Uterus (tissue), 4 donors: ENCODE measurements around the gene EHBP1L1. TPM values are rescaled to one million over a fixed set of nuclear protein-coding genes. Genes with fewer than 3 reads are reported as not detected.

Source experiments
- DNase-seq, 2 donors: peaks; one replicate each; pipeline ENCODE4 v3.0.0-alpha.2; 2019 to 2020
- H3K27ac ChIP-seq, 2 donors: fragments of 200-600 bp; sonication (generic); 1 replicate in 1 of 2; 2 replicates in 1 of 2; pipeline ENCODE4 v1.5.1; 2016 to 2018
- H3K27me3 ChIP-seq, 2 donors: fragments of 200-600 bp; sonication (generic); one replicate each; pipeline ENCODE4 v1.5.1; 2018 to 2019; ENCODE audit warnings: control low read depth in 1 of 2
- H3K36me3 ChIP-seq, 2 donors: fragments of 200-600 bp; sonication (generic); one replicate each; pipeline ENCODE4 v1.5.1; 2019; ENCODE audit warnings: control low read depth in 1 of 2
- H3K4me1 ChIP-seq, 2 donors: fragments of 200-600 bp; sonication (generic); one replicate each; pipeline ENCODE4 v1.5.1; 2018 to 2019; ENCODE audit warnings: control low read depth in 1 of 2
- H3K4me3 ChIP-seq, 2 donors: fragments of 200-600 bp; sonication (generic); 1 replicate in 1 of 2; 2 replicates in 1 of 2; pipeline ENCODE4 v1.5.1; 2018 to 2019; ENCODE audit warnings: mild to moderate bottlenecking in 1 of 2
- H3K9me3 ChIP-seq, 2 donors: fragments of 200-600 bp; sonication (generic); one replicate each; pipeline ENCODE4 v1.5.1; 2019; ENCODE audit warnings: control low read depth in 1 of 2
- POLR2A ChIP-seq, 2 donors: fragments of 450-650 bp; IDR thresholded peaks; one replicate each; pipeline ENCODE4 v1.6.1; 2016; ENCODE audit warnings: antibody characterized with exemption in 2 of 2, mild to moderate bottlenecking in 1 of 2, moderate library complexity in 1 of 2
- intact Hi-C: fragments of 100-400 bp; cut with DNase I; formaldehyde crosslinking; loops from one replicate; pipeline ENCODE4 v1.15.1; 2023; ENCODE audit warnings: low total_unique reads
- total RNA-seq, 4 donors: library from RNA; depleted of rRNA in 3 of 4; stranded (reverse); fragments of >200 nt in 3 of 4; gene quantifications; one replicate each; pipeline versions ENCODE4 v1.1.0 to v1.2.4, GENCODE V29; 2014 to 2023
- TF ChIP-seq, protein P1 (sequence below), 4 experiments: fragments of 200-600 bp in 2 of 4; fragments of 450-650 bp in 2 of 4; sonication (generic) in 2 of 4; IDR thresholded peaks; one replicate each; pipeline ENCODE4 v1.5.1; 2016 to 2019; ENCODE audit warnings: antibody characterized with exemption in 4 of 4, mild to moderate bottlenecking in 2 of 4, moderate library complexity in 1 of 4
- donor health status: DM: yes; HTN: yes; CAD: no.

Gene EHBP1L1
- total RNA-seq, 4 donors from 2014 or later, result 44.2 to 159 (median 69.5) TPM

DNA sequence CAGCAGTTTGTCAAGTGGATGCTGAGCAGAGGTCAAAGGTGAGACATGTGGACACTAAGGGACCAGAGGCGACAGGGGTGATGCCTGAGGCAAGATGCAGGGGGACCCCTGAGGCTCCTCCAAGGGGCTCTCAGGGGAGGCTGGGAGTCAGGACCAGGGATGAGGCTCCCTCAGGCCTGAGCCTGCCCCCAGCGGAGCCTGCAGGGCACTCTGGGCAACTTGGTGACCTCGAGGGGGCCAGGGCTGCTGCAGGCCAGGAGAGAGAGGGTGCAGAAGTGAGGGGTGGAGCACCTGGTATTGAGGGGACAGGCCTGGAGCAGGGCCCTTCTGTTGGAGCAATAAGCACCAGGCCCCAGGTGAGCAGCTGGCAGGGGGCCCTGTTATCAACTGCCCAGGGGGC, 6.1 kb downstream of the EHBP1L1 start:
- no peak for DNase-seq
- intact Hi-C loops, result loop anchor here (10.0 kb wide), 1 partner anchor 47 kb away; no protein-coding TSS in a partner anchor
- TF ChIP-seq, protein P1, sequence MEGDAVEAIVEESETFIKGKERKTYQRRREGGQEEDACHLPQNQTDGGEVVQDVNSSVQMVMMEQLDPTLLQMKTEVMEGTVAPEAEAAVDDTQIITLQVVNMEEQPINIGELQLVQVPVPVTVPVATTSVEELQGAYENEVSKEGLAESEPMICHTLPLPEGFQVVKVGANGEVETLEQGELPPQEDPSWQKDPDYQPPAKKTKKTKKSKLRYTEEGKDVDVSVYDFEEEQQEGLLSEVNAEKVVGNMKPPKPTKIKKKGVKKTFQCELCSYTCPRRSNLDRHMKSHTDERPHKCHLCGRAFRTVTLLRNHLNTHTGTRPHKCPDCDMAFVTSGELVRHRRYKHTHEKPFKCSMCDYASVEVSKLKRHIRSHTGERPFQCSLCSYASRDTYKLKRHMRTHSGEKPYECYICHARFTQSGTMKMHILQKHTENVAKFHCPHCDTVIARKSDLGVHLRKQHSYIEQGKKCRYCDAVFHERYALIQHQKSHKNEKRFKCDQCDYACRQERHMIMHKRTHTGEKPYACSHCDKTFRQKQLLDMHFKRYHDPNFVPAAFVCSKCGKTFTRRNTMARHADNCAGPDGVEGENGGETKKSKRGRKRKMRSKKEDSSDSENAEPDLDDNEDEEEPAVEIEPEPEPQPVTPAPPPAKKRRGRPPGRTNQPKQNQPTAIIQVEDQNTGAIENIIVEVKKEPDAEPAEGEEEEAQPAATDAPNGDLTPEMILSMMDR (IDR thresholded peaks at IDR 0.05), result no peak
- TF ChIP-seq POLR2A (IDR thresholded peaks at IDR 0.05), result no peak
- Histone ChIP-seq H3K4me1 (peaks cover 0 to 14% of the 10 kb centered on the region in 2 donors), H3K27ac (no peak overlapping the region), H3K27me3 (no peaks in the 10 kb centered on the region), H3K9me3 (no peaks in the 10 kb centered on the region), H3K4me3 (no peak overlapping the region), H3K36me3 (no peaks in the 10 kb centered on the region)

DNA sequence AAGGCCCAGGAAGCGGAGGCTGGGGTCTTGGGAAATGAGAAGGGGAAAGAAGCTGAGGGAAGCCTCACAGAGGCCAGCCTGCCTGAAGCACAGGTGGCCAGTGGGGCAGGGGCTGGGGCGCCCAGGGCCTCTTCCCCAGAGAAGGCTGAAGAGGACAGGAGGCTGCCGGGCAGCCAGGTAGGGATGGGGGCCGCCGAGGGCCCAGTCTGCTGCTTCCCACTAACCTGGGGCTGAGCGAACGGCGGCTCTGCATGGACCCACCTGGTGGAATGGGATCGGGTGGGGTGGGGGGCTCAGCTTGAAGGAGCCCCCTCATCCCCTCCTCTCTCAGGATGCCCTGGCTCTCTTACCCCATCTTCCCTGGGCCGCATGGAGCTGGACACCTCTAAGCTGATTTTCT, 7.7 kb downstream of the EHBP1L1 start:
- DNase-seq, result no peak
- no peak overlapping the region for H3K4me3 ChIP-seq
- no peaks in the 10 kb centered on the region for H3K27me3 ChIP-seq
- H3K9me3 ChIP-seq, result no peaks in the 10 kb centered on the region
- H3K27ac ChIP-seq, result no peak overlapping the region
- no peaks in the 10 kb centered on the region for H3K36me3 ChIP-seq
- intact Hi-C loops, result loop anchor here (10.0 kb wide), 1 partner anchor 49 kb away; no protein-coding TSS in a partner anchor
- no peak for TF ChIP-seq POLR2A (IDR thresholded peaks at IDR 0.05)
- TF ChIP-seq, protein P1 (IDR thresholded peaks at IDR 0.05), result no peak
- peaks cover 0 to 6% of the 10 kb centered on the region in 2 donors for H3K4me1 ChIP-seq

DNA sequence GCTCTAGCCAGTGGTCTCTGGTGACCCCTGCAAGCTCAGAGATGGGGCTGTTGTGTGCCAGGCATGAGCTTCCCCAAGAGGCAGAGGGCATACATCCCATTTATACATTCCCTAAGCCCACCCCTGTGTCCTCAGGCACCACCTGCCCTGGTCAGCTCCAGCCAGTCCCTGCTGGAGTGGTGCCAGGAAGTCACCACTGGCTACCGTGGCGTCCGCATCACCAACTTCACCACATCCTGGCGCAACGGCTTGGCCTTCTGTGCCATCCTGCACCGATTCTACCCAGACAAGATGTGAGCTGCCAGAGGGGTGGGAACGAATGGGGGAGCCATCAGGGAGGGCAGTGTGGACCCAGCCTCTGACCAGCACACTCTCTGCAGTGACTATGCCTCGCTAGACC, 8.3 kb downstream of the EHBP1L1 start:
- Histone ChIP-seq H3K27me3 (no peaks in the 10 kb centered on the region), H3K27ac (no peak overlapping the region), H3K36me3 (no peaks in the 10 kb centered on the region), H3K4me1 (peaks cover 0 to 6% of the 10 kb centered on the region in 2 donors), H3K9me3 (no peaks in the 10 kb centered on the region), H3K4me3 (no peak overlapping the region)
- no peak for DNase-seq
- intact Hi-C loops, result loop anchor here (10.0 kb wide), 1 partner anchor 49 kb away; no protein-coding TSS in a partner anchor
- TF ChIP-seq, protein P1 (IDR thresholded peaks at IDR 0.05), result no peak
- no peak for TF ChIP-seq POLR2A (IDR thresholded peaks at IDR 0.05)

- H3K36me3 ChIP-seq, result no peaks in the 10 kb centered on the region
- TF ChIP-seq, protein P1 (IDR thresholded peaks at IDR 0.05), result no peak
- TF ChIP-seq POLR2A (IDR thresholded peaks at IDR 0.05), result no peak
- H3K27me3 ChIP-seq, result no peaks in the 10 kb centered on the region
- intact Hi-C loops, result loop anchor here (10.0 kb wide), 1 partner anchor 50 kb away; no protein-coding TSS in a partner anchor
- no peak overlapping the region for H3K27ac ChIP-seq
- H3K4me3 ChIP-seq, result no peak overlapping the region
- H3K4me1 ChIP-seq, result peaks cover 0 to 6% of the 10 kb centered on the region in 2 donors
- no peak for DNase-seq
- no peaks in the 10 kb centered on the region for H3K9me3 ChIP-seq
Observed at GRCh38 chr11:65584723-65585171, 8.9 kb downstream of the EHBP1L1 start.

DNA sequence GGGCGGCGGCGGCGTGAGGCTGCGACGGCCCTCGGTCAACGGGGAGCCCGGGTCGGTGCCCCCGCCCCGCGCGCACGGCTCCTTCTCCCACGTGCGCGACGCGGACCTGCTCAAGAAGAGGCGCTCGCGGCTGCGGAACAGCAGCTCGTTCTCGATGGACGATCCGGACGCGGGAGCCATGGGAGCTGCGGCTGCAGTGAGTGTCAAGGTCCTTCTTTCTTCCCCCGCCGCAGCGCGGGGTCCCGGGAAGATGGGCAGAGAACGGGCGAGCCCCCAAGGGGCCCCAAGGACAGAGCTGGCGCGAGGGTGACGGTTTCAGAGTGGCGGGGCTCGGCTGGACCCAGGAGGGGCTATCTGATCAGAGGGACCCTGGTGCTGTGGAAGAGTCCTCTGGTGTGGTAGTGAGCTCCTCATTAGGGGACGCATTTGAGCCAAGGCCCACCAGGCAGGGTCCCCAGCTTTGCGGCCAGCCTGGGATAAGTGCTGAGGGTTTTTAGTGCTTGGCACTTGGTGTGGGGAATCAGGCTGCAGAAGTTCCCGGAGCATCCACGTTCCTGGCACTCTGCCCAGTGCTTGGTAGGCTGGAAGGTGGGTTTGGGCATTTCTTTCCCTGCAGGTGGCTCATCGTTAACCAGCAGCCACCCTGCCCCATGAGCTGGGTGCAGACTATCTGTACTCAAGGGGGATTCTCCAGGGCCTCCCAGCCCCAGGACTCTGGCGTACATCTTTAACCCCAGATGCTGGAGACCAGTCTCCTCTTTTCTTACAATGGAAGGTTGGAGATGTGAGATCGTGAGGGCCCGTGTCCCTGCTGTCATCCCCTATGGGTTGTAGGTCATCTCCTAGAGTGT, 9.8 kb downstream of the EHBP1L1 start:
- Histone ChIP-seq H3K4me3 (no peak overlapping the region), H3K9me3 (no peaks in the 10 kb centered on the region), H3K27me3 (no peaks in the 10 kb centered on the region), H3K4me1 (peaks cover 0 to 6% of the 10 kb centered on the region in 2 donors), H3K36me3 (no peaks in the 10 kb centered on the region), H3K27ac (no peak overlapping the region)
- TF ChIP-seq, protein P1 (IDR thresholded peaks at IDR 0.05), result no peak
- TF ChIP-seq POLR2A (IDR thresholded peaks at IDR 0.05), result no peak
- no peak for DNase-seq
- intact Hi-C loops, result loop anchor here (10.0 kb wide), 1 partner anchor 51 kb away; no protein-coding TSS in a partner anchor
